ENCODE results near the gene INSM1.

INSM1 gene

GRCh38 chr20:20393207-20394120, 25.6 kb downstream of the INSM1 start:
- FAIRE-seq (no peak), DNase-seq (ENCODE audit: low spot score) (no peak)

DNA sequence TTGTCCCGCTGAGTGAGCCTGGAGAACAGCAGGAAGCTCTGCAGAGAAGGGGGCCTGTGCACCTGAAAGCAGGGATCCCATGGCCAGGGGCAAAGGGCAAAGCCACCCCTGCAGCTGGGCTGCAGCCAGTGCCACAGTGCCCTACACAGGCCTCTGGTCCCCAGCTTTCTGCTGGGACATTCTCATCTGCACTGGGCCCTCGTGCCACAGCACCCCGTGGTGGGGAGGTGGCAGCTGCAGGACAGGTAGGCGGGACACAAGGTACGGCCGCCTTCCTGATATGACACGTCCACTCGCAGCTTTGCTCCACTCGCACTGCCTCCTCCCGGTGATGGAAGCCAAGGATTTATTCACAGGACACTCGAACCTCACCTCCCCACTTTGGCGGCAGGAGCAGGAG, 27.2 kb downstream of the INSM1 start:
- DNase-seq (ENCODE audit: low spot score): no peak
- no peak for FAIRE-seq

GRCh38 chr20:20395903-20396568, 28.1 kb downstream of the INSM1 start:
- DNase-seq (ENCODE audit: low spot score): no peak
- FAIRE-seq: no peak

DNA sequence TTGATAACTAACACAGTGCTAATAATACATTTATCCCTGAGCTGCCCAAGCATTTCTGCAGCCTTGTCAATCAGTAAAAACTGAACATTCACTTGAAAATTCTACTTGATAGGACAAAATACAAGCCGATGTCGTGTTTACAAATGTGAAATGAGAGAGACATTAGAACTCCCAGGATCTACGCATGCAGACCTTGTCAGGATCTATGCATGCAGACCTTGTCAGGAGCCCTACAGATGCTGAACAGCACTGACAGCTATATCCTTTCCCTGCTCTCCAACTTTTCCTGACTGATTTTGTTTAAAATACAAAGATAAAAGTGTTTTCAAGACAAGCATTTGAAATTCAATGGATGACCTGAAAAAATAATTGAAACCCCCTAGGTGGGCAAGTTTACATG, 28.9 kb downstream of the INSM1 start:
- no peak for DNase-seq (ENCODE audit: low spot score)

DNA sequence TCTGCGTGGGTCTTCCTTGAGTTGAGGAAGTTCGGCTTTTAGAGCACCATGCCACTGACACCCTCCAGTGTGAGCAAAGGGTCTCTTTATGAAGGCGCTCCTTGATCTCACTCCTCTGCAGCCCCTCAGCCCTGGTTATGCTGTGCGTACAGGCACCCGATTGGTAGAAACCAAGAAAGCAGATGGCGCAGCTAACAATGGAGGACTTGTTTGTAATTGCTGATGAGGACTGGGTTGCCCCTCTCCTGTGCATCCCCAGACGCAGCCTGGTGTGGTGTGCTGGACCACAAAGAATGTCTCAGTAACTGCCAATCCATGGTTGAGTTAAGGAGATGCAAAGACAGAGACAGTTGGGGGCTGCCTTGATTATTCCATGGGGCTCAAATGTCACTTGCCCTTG, 30.2 kb downstream of the INSM1 start:
- DNase-seq (ENCODE audit: low spot score) (no peak), FAIRE-seq (no peak)

More for the DNA sequence above, 28.9 kb downstream of the INSM1 start:
- FAIRE-seq: no peak

- FAIRE-seq (no peak), DNase-seq (ENCODE audit: low spot score) (no peak)
These were observed 31.9 kb downstream of the INSM1 start for GRCh38 chr20:20399531-20400500.

DNA sequence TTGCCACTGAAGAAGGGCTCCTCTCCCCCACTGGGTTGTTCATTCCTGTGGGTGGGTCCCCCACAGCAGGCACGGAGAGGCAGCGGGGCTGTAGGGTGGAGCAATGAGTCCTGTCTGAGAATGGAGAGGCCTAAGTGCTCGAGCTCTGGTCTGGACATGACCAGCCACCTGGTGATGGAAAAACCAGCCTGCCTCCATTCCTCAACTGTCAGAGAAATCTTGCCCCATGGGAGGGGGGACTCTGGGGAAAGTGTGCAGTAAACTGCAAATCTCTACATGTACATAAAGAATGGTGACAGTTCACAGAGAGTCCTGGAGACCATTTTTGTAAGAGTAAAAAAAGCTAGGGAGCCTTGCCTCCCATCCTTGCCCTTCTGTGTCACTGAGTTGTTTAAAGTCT, 34.1 kb downstream of the INSM1 start:
- DNase-seq (ENCODE audit: low spot score) (no peak), FAIRE-seq (no peak)

- no peak for FAIRE-seq
- no peak for DNase-seq (ENCODE audit: low spot score)
These were observed 36.7 kb downstream of the INSM1 start for GRCh38 chr20:20404633-20405032.

GRCh38 chr20:20405623-20406022, 37.7 kb downstream of the INSM1 start:
- DNase-seq (ENCODE audit: low spot score) (no peak), FAIRE-seq (no peak)

GRCh38 chr20:20406306-20406705, 38.4 kb downstream of the INSM1 start:
- no peak for FAIRE-seq
- no peak for DNase-seq (ENCODE audit: low spot score)

DNA sequence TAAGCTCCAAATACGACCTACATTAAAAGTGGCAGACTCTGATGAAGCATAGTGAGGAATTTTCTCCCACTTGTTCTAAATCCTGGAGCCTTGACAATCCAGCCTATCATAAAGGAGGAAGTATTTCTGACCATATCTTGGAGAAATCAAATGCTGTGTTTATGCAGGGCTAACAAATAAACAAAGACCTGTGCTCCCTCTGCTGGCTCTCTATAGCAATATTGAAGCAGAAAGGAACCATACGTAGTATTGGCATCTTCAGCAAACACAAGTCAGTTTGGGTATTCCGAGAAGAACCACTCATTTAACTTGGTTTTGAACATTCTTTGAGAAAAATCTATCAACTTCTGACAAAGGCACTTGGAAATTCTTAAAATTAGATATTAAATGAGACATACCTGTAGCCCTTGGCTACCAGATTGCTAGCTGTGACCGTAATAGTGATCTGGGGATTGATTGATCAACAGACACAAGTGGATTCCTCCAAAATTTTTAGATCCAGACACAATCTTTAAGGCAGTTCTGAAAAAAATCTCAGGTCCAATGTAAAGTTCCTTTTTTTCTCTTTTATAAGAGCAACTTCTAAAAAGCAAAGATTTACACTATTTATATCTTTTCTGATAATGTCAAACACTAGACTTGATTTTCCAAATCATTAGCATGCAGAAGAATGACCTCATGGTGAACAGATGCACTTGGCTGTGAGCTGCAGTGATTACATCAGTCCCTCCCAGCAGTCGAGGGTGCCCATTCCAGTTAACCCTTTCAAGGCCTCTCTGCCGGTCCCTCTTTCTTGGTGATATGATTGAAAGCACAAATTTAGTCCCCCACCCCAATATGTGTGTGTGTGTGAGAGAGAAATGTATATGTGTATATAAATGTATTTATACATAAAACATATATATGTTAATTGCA, 40.2 kb downstream of the INSM1 start:
- FAIRE-seq: no peak
- peak; percentile 10 for DNase-seq (ENCODE audit: low spot score)

GRCh38 chr20:20409331-20409730, 41.4 kb downstream of the INSM1 start:
- no peak for FAIRE-seq
- no peak for DNase-seq (ENCODE audit: low spot score)

GRCh38 chr20:20410678-20411077, 42.8 kb downstream of the INSM1 start:
- FAIRE-seq (no peak), DNase-seq (ENCODE audit: low spot score) (no peak)

DNA sequence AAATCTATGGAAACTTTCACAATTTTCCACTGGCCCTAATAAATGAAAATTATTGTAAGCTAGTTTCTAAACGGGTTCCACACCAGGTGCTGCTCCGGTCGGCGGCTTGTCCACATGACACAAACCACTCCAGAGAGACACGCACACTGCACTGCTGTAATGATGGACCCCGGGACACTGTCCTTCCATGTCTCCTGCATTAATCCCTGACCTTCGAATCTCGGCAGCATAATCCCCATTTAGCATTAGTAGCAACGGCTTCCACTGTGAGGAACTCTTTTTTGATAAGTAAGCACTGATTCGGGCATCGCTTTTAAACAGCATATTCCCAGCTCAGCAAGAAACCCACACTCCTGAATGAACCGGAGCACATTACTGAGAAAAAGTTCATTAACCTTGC, 43.5 kb downstream of the INSM1 start:
- FAIRE-seq (no peak), DNase-seq (ENCODE audit: low spot score) (no peak)

DNA sequence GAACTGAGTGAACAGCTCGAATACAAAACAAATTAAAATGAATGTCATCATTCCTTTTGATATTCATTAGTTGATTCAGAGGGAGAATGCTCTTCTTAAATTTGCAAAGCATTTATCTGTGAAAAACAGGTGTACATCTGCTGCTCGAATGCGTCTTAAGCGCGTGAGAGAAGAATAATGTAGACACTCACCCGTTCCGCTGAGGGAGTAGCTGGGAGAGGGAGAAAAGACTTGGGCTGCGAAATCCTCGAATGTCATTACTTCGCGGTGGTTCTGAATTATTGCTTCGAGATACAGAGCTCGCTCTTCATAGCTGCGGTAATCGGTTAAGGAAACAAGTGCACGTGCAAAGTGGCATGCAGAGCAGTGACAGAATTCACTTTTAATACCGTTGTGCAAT, 43.9 kb downstream of the INSM1 start:
- FAIRE-seq: no peak
- DNase-seq (ENCODE audit: low spot score): no peak

- DNase-seq (ENCODE audit: low spot score): no peak
- FAIRE-seq: no peak
These were observed 44.8 kb downstream of the INSM1 start for GRCh38 chr20:20412750-20413149.

DNA sequence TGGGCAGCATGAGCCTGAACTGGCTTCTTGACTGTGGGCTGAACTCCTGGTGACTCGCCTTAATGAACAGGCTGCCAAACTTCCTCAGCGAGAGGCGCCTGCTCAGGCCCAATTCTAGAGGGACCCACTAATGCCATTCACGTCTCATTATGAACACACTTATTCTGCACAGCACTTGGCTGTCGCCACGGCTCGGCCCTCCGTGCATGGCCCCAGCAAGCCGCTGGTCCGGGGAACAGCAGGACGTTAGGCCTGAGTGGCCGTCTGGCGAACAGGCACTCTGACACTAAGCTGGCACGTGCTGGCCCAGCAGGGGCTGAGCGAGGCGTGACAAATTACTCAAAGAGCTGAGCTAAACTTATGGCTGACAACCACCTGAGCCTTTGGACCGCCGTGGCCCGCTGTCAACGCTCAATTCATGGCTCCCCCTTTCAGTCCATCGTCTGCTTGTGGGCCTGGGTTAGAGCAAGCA, 45.9 kb downstream of the INSM1 start:
- DNase-seq (ENCODE audit: low spot score) (no peak), FAIRE-seq (no peak)

- FAIRE-seq (no peak), DNase-seq (ENCODE audit: low spot score) (no peak)
These were observed 46.8 kb downstream of the INSM1 start for GRCh38 chr20:20414640-20415220.

DNA sequence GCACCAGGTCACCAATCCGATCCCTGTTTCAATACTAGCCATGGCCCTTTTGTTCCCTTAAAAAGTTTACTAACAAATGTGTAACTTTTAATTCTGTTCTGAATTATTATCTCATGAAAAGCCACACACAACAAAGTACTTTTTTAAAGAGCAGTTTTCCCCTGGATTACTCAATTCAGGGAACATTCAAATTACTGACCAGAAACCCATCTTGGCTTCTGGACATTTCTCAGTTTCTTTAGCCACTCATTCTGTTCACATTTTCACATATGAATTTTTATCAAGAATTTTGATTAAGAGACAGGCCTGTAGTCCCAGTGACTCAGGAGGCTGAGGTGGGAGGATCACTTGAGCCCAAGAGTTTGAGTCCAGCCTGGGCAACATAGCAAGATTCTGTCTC, 47.4 kb downstream of the INSM1 start:
- DNase-seq (ENCODE audit: low spot score) (no peak), FAIRE-seq (no peak)

Data from urothelium cell line (cell line).